GM23248 (cell line): ENCODE measurements around the gene SPANXD. TPM values are rescaled to one million over a fixed set of nuclear protein-coding genes. Genes with fewer than 3 reads are reported as not detected.

Experiments used
- DNase-seq: peaks from one replicate; pipeline ENCODE4 v3.0.0-alpha.2; 2015
- H2AFZ ChIP-seq: fragments of 200-600 bp; sonication (generic); 2 replicates; pipeline ENCODE4 v1.6.1; 2016; ENCODE audit warnings: antibody characterized with exemption
- H3F3A ChIP-seq: fragments of 200-600 bp; sonication (generic); 2 replicates; pipeline ENCODE4 v1.6.1; 2016; ENCODE audit warnings: mild to moderate bottlenecking, antibody characterized with exemption, mixed run types; ENCODE audit not compliant: insufficient read depth
- H3K27ac ChIP-seq: fragments of 200-600 bp; sonication (generic); 2 replicates; pipeline ENCODE4 v1.5.1; 2016; ENCODE audit warnings: mild to moderate bottlenecking
- H3K27me3 ChIP-seq: fragments of 200-600 bp; sonication (generic); replicated peaks from 2 replicates; pipeline ENCODE4 v1.6.1; 2016; ENCODE audit warnings: mild to moderate bottlenecking; ENCODE audit not compliant: insufficient read depth
- H3K36me3 ChIP-seq: fragments of 200-600 bp; sonication (generic); 2 replicates; pipeline ENCODE4 v1.6.1; 2016; ENCODE audit warnings: low read depth, mild to moderate bottlenecking
- H3K4me1 ChIP-seq: fragments of 200-600 bp; sonication (generic); 2 replicates; pipeline ENCODE4 v1.6.1; 2016; ENCODE audit warnings: mild to moderate bottlenecking; ENCODE audit not compliant: insufficient read depth
- H3K4me2 ChIP-seq: fragments of 200-600 bp; sonication (generic); one replicate; pipeline ENCODE4 v1.6.1; 2016; ENCODE audit warnings: mild to moderate bottlenecking; ENCODE audit not compliant: unreplicated experiment
- H3K4me3 ChIP-seq: fragments of 200-600 bp; sonication (generic); 2 replicates; pipeline ENCODE4 v1.5.1; 2016; ENCODE audit warnings: mild to moderate bottlenecking
- H3K79me2 ChIP-seq: fragments of 200-600 bp; sonication (generic); 2 replicates; pipeline ENCODE4 v1.6.1; 2016; ENCODE audit warnings: mild to moderate bottlenecking; ENCODE audit not compliant: insufficient read depth
- H3K9ac ChIP-seq: fragments of 200-600 bp; sonication (generic); 2 replicates; pipeline ENCODE4 v1.6.1; 2016; ENCODE audit warnings: mild to moderate bottlenecking
- H3K9me2 ChIP-seq: fragments of 200-600 bp; sonication (generic); 2 replicates; pipeline ENCODE4 v1.6.1; 2016; ENCODE audit warnings: mixed run types, mild to moderate bottlenecking, moderate library complexity; ENCODE audit not compliant: insufficient read depth
- H3K9me3 ChIP-seq: fragments of 200-600 bp; sonication (generic); one replicate; pipeline ENCODE4 v1.6.1; 2017; ENCODE audit warnings: low read depth
- H4K20me1 ChIP-seq: fragments of 200-600 bp; sonication (generic); 2 replicates; pipeline ENCODE4 v1.6.0; 2016; ENCODE audit not compliant: insufficient read depth
- EZH2 ChIP-seq: fragments of 200-600 bp; sonication (generic); IDR thresholded peaks from 2 replicates; pipeline ENCODE4 v1.6.1; 2018; ENCODE audit warnings: antibody characterized with exemption, mild to moderate bottlenecking; ENCODE audit not compliant: insufficient read depth, poor library complexity, severe bottlenecking
- EZH2phosphoT487 ChIP-seq: fragments of 200-600 bp; sonication (generic); IDR thresholded peaks from 2 replicates; pipeline ENCODE4 v1.6.1; 2018; ENCODE audit warnings: antibody characterized with exemption, moderate library complexity, mild to moderate bottlenecking, low read depth; ENCODE audit not compliant: insufficient read depth
- WGBS, 2 experiments: methylation state at CpG; one replicate each; pipeline ENCODE4 v1.1.6; 2015 to 2017; ENCODE audit warnings: low lambda C conversion rate in 2 of 2, low coverage in 1 of 2; ENCODE audit errors: missing lambda C conversion rate in 2 of 2; 5-methylcytosine and 5-hydroxymethylcytosine counted together
- in situ Hi-C: fragments of 300-500 bp; cut with MboI; formaldehyde crosslinking; loops from 2 replicates; pipeline ENCODE4 v1.15.0; 2020
- polyA plus RNA-seq: library from polyadenylated mRNA; unstranded; fragments of >200 nt; fragmentation: Nextera tagmentation; extraction: Ambion mirVana; gene quantifications from 2 replicates; pipeline ENCODE4 v1.2.1, GENCODE V29; 2016
- total RNA-seq: library from RNA; depleted of rRNA; stranded (reverse); fragments of >200 nt; shearing (Covaris generic); gene quantifications from 2 replicates; pipeline ENCODE4 v1.2.3, GENCODE V29; 2014

The SPANXD gene
- total and polyA plus RNA-seq, 2 experiments from 2014 or later, result not detected

- H4K20me1 ChIP-seq, result no peaks in the 10 kb centered on the region
- no peaks in the 10 kb centered on the region for H3K79me2 ChIP-seq
- H3K9me2 ChIP-seq, result no peaks in the 10 kb centered on the region
- H3K4me2 ChIP-seq, result no peak overlapping the region
- no peak overlapping the region for H3K27ac ChIP-seq
- H3K36me3 ChIP-seq, result no peaks in the 10 kb centered on the region
- TF ChIP-seq EZH2phosphoT487, result no peak
- TF ChIP-seq EZH2, result no peak
- in situ Hi-C loops, result loop anchor here (25.0 kb wide), 1 partner anchor 270 kb away; no protein-coding TSS in a partner anchor
- no peaks in the 10 kb centered on the region for H3K4me1 ChIP-seq
- H3K9me3 ChIP-seq, result no peaks in the 10 kb centered on the region
- H3K27me3 ChIP-seq, result no peaks in the 10 kb centered on the region
- no peak overlapping the region for H3K4me3 ChIP-seq
- H3F3A ChIP-seq, result no peaks in the 10 kb centered on the region
- 8% methylated on average over 2 of the region's 2 CpGs for WGBS, 2 experiments
- no peak for DNase-seq
- no peak overlapping the region for H2AFZ ChIP-seq
- H3K9ac ChIP-seq, result no peak overlapping the region
These were observed 33.5 kb upstream of the SPANXD start for GRCh38 chrX:141732031-141732430.

- Histone ChIP-seq H3K4me1 (no peaks in the 10 kb centered on the region), H4K20me1 (no peaks in the 10 kb centered on the region), H2AFZ (no peak overlapping the region), H3K4me2 (no peak overlapping the region), H3K27ac (no peak overlapping the region), H3K9me2 (no peaks in the 10 kb centered on the region), H3K4me3 (no peak overlapping the region), H3K36me3 (no peaks in the 10 kb centered on the region), H3K79me2 (no peaks in the 10 kb centered on the region), H3K27me3 (no peaks in the 10 kb centered on the region), H3F3A (no peaks in the 10 kb centered on the region), H3K9me3 (no peaks in the 10 kb centered on the region), H3K9ac (no peak overlapping the region)
- in situ Hi-C loops, result no loop called here
- TF ChIP-seq EZH2phosphoT487, result no peak
- no peak for TF ChIP-seq EZH2
- no peak for DNase-seq
- WGBS, 2 experiments, result 22 to 44% methylated on average over 3 of the region's 3 CpGs
These were observed 25.6 kb upstream of the SPANXD start for GRCh38 chrX:141724186-141724585.

GRCh38 chrX:141714680-141715079 lies 16.1 kb upstream of the SPANXD start:
- Histone ChIP-seq H3K4me3 (no peak overlapping the region), H3K4me2 (no peak overlapping the region), H3K4me1 (no peaks in the 10 kb centered on the region), H2AFZ (no peak overlapping the region), H3K27ac (no peak overlapping the region), H3K9me2 (no peaks in the 10 kb centered on the region), H3K79me2 (no peaks in the 10 kb centered on the region), H3K9ac (no peak overlapping the region), H3F3A (no peaks in the 10 kb centered on the region), H3K36me3 (no peaks in the 10 kb centered on the region), H3K9me3 (no peaks in the 10 kb centered on the region), H3K27me3 (no peaks in the 10 kb centered on the region), H4K20me1 (no peaks in the 10 kb centered on the region)
- no peak for DNase-seq
- WGBS, 2 experiments, result 8 to 10% methylated on average over 3 of the region's 3 CpGs
- TF ChIP-seq EZH2 (no peak), EZH2phosphoT487 (no peak)
- in situ Hi-C loops, result no loop called here

GRCh38 chrX:141701072-141701471 lies 2.5 kb upstream of the SPANXD start:
- H4K20me1 ChIP-seq, result no peaks in the 10 kb centered on the region
- TF ChIP-seq EZH2 (no peak), EZH2phosphoT487 (no peak)
- no peak overlapping the region for H2AFZ ChIP-seq
- no peaks in the 10 kb centered on the region for H3K4me1 ChIP-seq
- H3K27me3 ChIP-seq, result no peaks in the 10 kb centered on the region
- WGBS, 2 experiments, result 36 to 42% methylated on average over 4 of the region's 4 CpGs
- in situ Hi-C loops, result no loop called here
- no peak overlapping the region for H3K9ac ChIP-seq
- no peak overlapping the region for H3K4me3 ChIP-seq
- H3K4me2 ChIP-seq, result no peak overlapping the region
- no peaks in the 10 kb centered on the region for H3K9me3 ChIP-seq
- H3K27ac ChIP-seq, result no peak overlapping the region
- H3K9me2 ChIP-seq, result no peaks in the 10 kb centered on the region
- no peaks in the 10 kb centered on the region for H3K36me3 ChIP-seq
- no peaks in the 10 kb centered on the region for H3K79me2 ChIP-seq
- no peaks in the 10 kb centered on the region for H3F3A ChIP-seq
- DNase-seq, result no peak

- H3K9ac ChIP-seq, result no peak overlapping the region
- in situ Hi-C loops, result no loop called here
- H3K9me2 ChIP-seq, result no peaks in the 10 kb centered on the region
These were observed 24.6 kb downstream of the SPANXD start for GRCh38 chrX:141673946-141674345.

More at GRCh38 chrX:141673946-141674345, 24.6 kb downstream of the SPANXD start:
- DNase-seq, result no peak
- 28 to 33% methylated on average over 2 of the region's 2 CpGs for WGBS, 2 experiments
- Histone ChIP-seq H3F3A (no peaks in the 10 kb centered on the region), H2AFZ (no peak overlapping the region), H3K4me2 (no peak overlapping the region), H4K20me1 (no peaks in the 10 kb centered on the region), H3K4me3 (no peak overlapping the region), H3K27me3 (no peaks in the 10 kb centered on the region), H3K9me3 (no peaks in the 10 kb centered on the region), H3K27ac (no peak overlapping the region), H3K36me3 (no peaks in the 10 kb centered on the region), H3K79me2 (no peaks in the 10 kb centered on the region), H3K4me1 (no peaks in the 10 kb centered on the region)
- TF ChIP-seq EZH2phosphoT487, result no peak
- TF ChIP-seq EZH2, result no peak
